Lower leg skin (tissue), 3 donors: ENCODE data around the gene ASIC3.

ENCODE experiments used
- CTCF ChIP-seq, 3 donors: fragments of 450-650 bp; IDR thresholded peaks; one replicate each; pipeline ENCODE4 v1.5.1; 2016; ENCODE audit warnings: antibody characterized with exemption in 3 of 3, mild to moderate bottlenecking in 3 of 3, moderate library complexity in 2 of 3
- POLR2A ChIP-seq, 2 donors: fragments of 450-650 bp; IDR thresholded peaks; one replicate each; pipeline ENCODE4 v1.6.1; 2016 to 2017; ENCODE audit warnings: antibody characterized with exemption in 2 of 2, mild to moderate bottlenecking in 1 of 2, moderate library complexity in 1 of 2

GRCh38 chr7:151091988-151092387 is 43.7 kb downstream of the ASIC3 start:
- TF ChIP-seq CTCF (IDR thresholded peaks at IDR 0.05): no peak
- TF ChIP-seq POLR2A (IDR thresholded peaks at IDR 0.05): no peak
